Lung (tissue), 12 donors: Measurements from ENCODE around the gene SCAMP4. TPM values are rescaled to one million over a fixed set of nuclear protein-coding genes. Genes with fewer than 3 reads are reported as not detected.
A peak's percentile ranks its signal among the peaks of the same experiment; 100 is the strongest.

Experiments
- ATAC-seq: fragments of 200-7000 bp; cut with Tn5 transposase; one replicate; pipeline ENCODE4 v1.9.1; 2020; ENCODE audit warnings: moderate number of reproducible peaks; ENCODE audit not compliant: insufficient read depth, low FRiP score
- DNase-seq, 3 donors: peaks; one replicate each; pipeline ENCODE4 v3.0.0-alpha.2; 2013 to 2017
- H3K27ac ChIP-seq, 2 donors: one replicate each; pipeline ENCODE4 v1.5.1; 2013; ENCODE audit warnings: mild to moderate bottlenecking in 2 of 2, moderate library complexity in 2 of 2, control low read depth in 1 of 2, inconsistent platforms in 1 of 2, low read depth in 1 of 2, low read length in 1 of 2
- H3K27me3 ChIP-seq, 3 donors: one replicate each; pipeline ENCODE4 v1.5.1; 2013; ENCODE audit warnings: low read length in 2 of 3; ENCODE audit not compliant: control insufficient read depth in 3 of 3, insufficient read depth in 3 of 3
- H3K36me3 ChIP-seq, 4 donors: one replicate each; pipeline ENCODE4 v1.5.1; 2013; ENCODE audit warnings: low read length in 4 of 4, mild to moderate bottlenecking in 1 of 4, moderate library complexity in 1 of 4; ENCODE audit not compliant: control insufficient read depth in 4 of 4, insufficient read depth in 4 of 4
- H3K4me1 ChIP-seq, 5 donors: one replicate each; pipeline ENCODE4 v1.5.1; 2013; ENCODE audit warnings: low read length in 5 of 5, mild to moderate bottlenecking in 2 of 5, moderate library complexity in 1 of 5; ENCODE audit not compliant: control insufficient read depth in 5 of 5, insufficient read depth in 5 of 5
- H3K4me3 ChIP-seq: one replicate; pipeline ENCODE4 v1.5.1; 2013; ENCODE audit warnings: mild to moderate bottlenecking, control low read depth, moderate library complexity
- H3K9ac ChIP-seq, 2 donors: one replicate each; pipeline ENCODE4 v1.5.1; 2013; ENCODE audit warnings: low read length in 2 of 2, control low read depth in 1 of 2; ENCODE audit not compliant: insufficient read depth in 1 of 2
- H3K9me3 ChIP-seq, 4 donors: one replicate each; pipeline ENCODE4 v1.5.1; 2013; ENCODE audit warnings: low read length in 3 of 4, mild to moderate bottlenecking in 1 of 4, moderate library complexity in 1 of 4; ENCODE audit not compliant: control insufficient read depth in 4 of 4, insufficient read depth in 3 of 4
- CTCF ChIP-seq: IDR thresholded peaks from 2 replicates; pipeline ENCODE4 v1.5.1; 2012; ENCODE audit warnings: mild to moderate bottlenecking; ENCODE audit errors: control extremely low read depth, extremely low read depth
- WGBS, 2 donors: extraction: QIAGEN DNeasy Blood & Tissue Kit; methylation state at CpG; one replicate each; pipeline ENCODE4 v1.1.7; 2013; 5-methylcytosine and 5-hydroxymethylcytosine counted together
- polyA plus RNA-seq, 2 donors: library from polyadenylated mRNA; stranded (reverse); fragments of 200-250 nt; gene quantifications; one replicate each; pipeline ENCODE4 v1.2.1, GENCODE V29; 2013
- total RNA-seq, 2 donors: library from RNA; depleted of rRNA in 1 of 2; stranded (reverse); fragments of >200 nt in 1 of 2; gene quantifications; one replicate each; pipeline ENCODE4 v1.2.1, GENCODE V29; 2014 to 2021
- donor health status: control.
- donor health status: control.
- donor health status: Bipolar disorder and iron deficiency.
- donor health status: healthy.
- donor health status: DM: yes; HTN: yes; CAD: no.

SCAMP4 gene
- total and polyA plus RNA-seq, 4 donors: 45.7 to 86.6 (median 56.2) TPM

- no peak overlapping the region for H3K4me3 ChIP-seq
- peak overlapping the region; percentile 18 to 96 for H3K27ac ChIP-seq
- H3K4me1 ChIP-seq: peaks cover 0 to 20% (median 9%) of the 10 kb centered on the region in 5 donors
These were observed 37.8 kb downstream of the SCAMP4 start for GRCh38 chr19:1942934-1943555.

GRCh38 chr19:1943661-1944087 lies 38.5 kb downstream of the SCAMP4 start:
- Histone ChIP-seq H3K9me3 (no peaks in the 10 kb centered on the region), H3K27me3 (no peaks in the 10 kb centered on the region), H3K27ac (peak overlapping the region in 1 of 2 donors; percentile 26), H3K4me1 (peaks cover 0 to 20% (median 9%) of the 10 kb centered on the region in 5 donors), H3K9ac (no peak overlapping the region), H3K4me3 (no peak overlapping the region), H3K36me3 (no peaks in the 10 kb centered on the region)
- 71 to 85% methylated on average over 21 to 22 of the region's 22 CpGs for WGBS, 2 donors
- no peak for TF ChIP-seq CTCF
- ATAC-seq: no peak
- DNase-seq: no peak

More at GRCh38 chr19:1942934-1943555, 37.8 kb downstream of the SCAMP4 start:
- ATAC-seq (no peak), DNase-seq (no peak)
- Histone ChIP-seq H3K9ac (no peak overlapping the region), H3K36me3 (no peaks in the 10 kb centered on the region), H3K9me3 (no peaks in the 10 kb centered on the region), H3K27me3 (no peaks in the 10 kb centered on the region)
- no peak for TF ChIP-seq CTCF
- WGBS, 2 donors: 11 to 22% methylated on average over 21 of the region's 21 CpGs

GRCh38 chr19:1944088-1944915 lies 39.1 kb downstream of the SCAMP4 start:
- Histone ChIP-seq H3K27ac (peak overlapping the region in 1 of 2 donors; percentile 27), H3K4me3 (no peak overlapping the region), H3K36me3 (no peaks in the 10 kb centered on the region), H3K27me3 (no peaks in the 10 kb centered on the region), H3K9ac (no peak overlapping the region), H3K9me3 (no peaks in the 10 kb centered on the region), H3K4me1 (peaks cover 0 to 20% (median 9%) of the 10 kb centered on the region in 5 donors)
- DNase-seq (no peak), ATAC-seq (no peak)
- 71 to 77% methylated on average over 41 to 42 of the region's 42 CpGs for WGBS, 2 donors
- TF ChIP-seq CTCF: no peak
